PC-9 (cell line): ENCODE results near the gene DNAJC12. TPM values are rescaled to one million over a fixed set of nuclear protein-coding genes. Genes with fewer than 3 reads are reported as not detected.

Experiments
- BruUV-seq: library from RNA; stranded (reverse); fragments of 400-500 nt; replicated peaks from 2 replicates; lab custom pipeline; 2021; lab: Mats Ljungman, UMichigan
- CTCF ChIA-PET: fragments of 300-600 bp; sonication (Branson Sonifier 250); formaldehyde crosslinking; loops from one replicate; lab custom pipeline; 2022; ENCODE audit warnings: antibody characterized with exemption; lab: Charles Lee
- POLR2A ChIA-PET: fragments of 300-600 bp; sonication (Branson Sonifier 250); formaldehyde crosslinking; loops from one replicate; lab custom pipeline; 2022; ENCODE audit warnings: antibody characterized with exemption; ENCODE audit not compliant: unreplicated experiment; lab: Charles Lee
- DNase-seq, 2 experiments: peaks; one replicate each; pipeline versions ENCODE4 v3.0.0 to v3.0.0-alpha.2; 2015 to 2022; ENCODE audit warnings: mixed read lengths in 1 of 2
- H2AFZ ChIP-seq: fragments of 200-600 bp; sonication (generic); 2 replicates; pipeline ENCODE4 v1.8.1; 2017; ENCODE audit warnings: antibody characterized with exemption
- H3F3A ChIP-seq: fragments of 200-600 bp; sonication (generic); 2 replicates; pipeline ENCODE4 v1.8.1; 2017; ENCODE audit warnings: antibody characterized with exemption, mild to moderate bottlenecking, low read depth; ENCODE audit not compliant: insufficient read depth
- H3K27ac ChIP-seq: fragments of 200-600 bp; sonication (generic); 2 replicates; pipeline ENCODE4 v1.6.1; 2016; ENCODE audit warnings: mixed run types
- H3K27me3 ChIP-seq: fragments of 200-600 bp; sonication (generic); 2 replicates; pipeline ENCODE4 v1.6.1; 2016; ENCODE audit warnings: low read depth, mixed run types; ENCODE audit not compliant: insufficient read depth
- H3K36me3 ChIP-seq: fragments of 200-600 bp; sonication (generic); 2 replicates; pipeline ENCODE4 v1.6.1; 2016; ENCODE audit warnings: low read depth, mixed run types
- H3K4me1 ChIP-seq: fragments of 200-600 bp; sonication (generic); replicated peaks from 2 replicates; pipeline ENCODE4 v1.6.1; 2016; ENCODE audit warnings: mixed run types; ENCODE audit not compliant: insufficient read depth
- H3K4me2 ChIP-seq: fragments of 200-600 bp; sonication (generic); 2 replicates; pipeline ENCODE4 v1.6.1; 2017; ENCODE audit warnings: mixed run types
- H3K4me3 ChIP-seq: fragments of 200-600 bp; sonication (generic); 2 replicates; pipeline ENCODE4 v1.6.1; 2016; ENCODE audit warnings: mixed run types
- H3K79me2 ChIP-seq: fragments of 200-600 bp; sonication (generic); 2 replicates; pipeline ENCODE4 v1.6.1; 2017; ENCODE audit warnings: low read depth, mixed run types
- H3K9me2 ChIP-seq: fragments of 200-600 bp; sonication (generic); 2 replicates; pipeline ENCODE4 v1.8.1; 2017; ENCODE audit warnings: mild to moderate bottlenecking; ENCODE audit not compliant: insufficient read depth
- H3K9me3 ChIP-seq: fragments of 200-600 bp; sonication (generic); 2 replicates; pipeline ENCODE4 v1.8.1; 2016; ENCODE audit warnings: low read depth; ENCODE audit not compliant: insufficient read depth
- H4K20me1 ChIP-seq: fragments of 200-600 bp; sonication (generic); 2 replicates; pipeline ENCODE4 v1.8.1; 2017; ENCODE audit not compliant: insufficient read depth
- EZH2 ChIP-seq: fragments of 200-600 bp; sonication (generic); IDR thresholded peaks from 2 replicates; pipeline ENCODE4 v1.8.0; 2017; ENCODE audit warnings: antibody characterized with exemption, low read depth
- intact Hi-C: fragments of 100-400 bp; cut with micrococcal nuclease; formaldehyde crosslinking; loops from one replicate; pipeline ENCODE4 v1.10.0; 2022; ENCODE audit not compliant: unreplicated experiment
- total RNA-seq: library from RNA; stranded (reverse); gene quantifications from 2 replicates; pipeline ENCODE4 v1.2.3, GENCODE V29; 2021
- TF ChIP-seq, protein P1 (sequence below): fragments of 200-600 bp; sonication (generic); conservative IDR thresholded peaks from 2 replicates; pipeline ENCODE4 v1.6.1; 2017; ENCODE audit warnings: mixed run types, antibody characterized with exemption, mild to moderate bottlenecking, moderate library complexity

The DNAJC12 gene
- total RNA-seq, 1 experiment from 2014 or later = 0.33 TPM

DNA sequence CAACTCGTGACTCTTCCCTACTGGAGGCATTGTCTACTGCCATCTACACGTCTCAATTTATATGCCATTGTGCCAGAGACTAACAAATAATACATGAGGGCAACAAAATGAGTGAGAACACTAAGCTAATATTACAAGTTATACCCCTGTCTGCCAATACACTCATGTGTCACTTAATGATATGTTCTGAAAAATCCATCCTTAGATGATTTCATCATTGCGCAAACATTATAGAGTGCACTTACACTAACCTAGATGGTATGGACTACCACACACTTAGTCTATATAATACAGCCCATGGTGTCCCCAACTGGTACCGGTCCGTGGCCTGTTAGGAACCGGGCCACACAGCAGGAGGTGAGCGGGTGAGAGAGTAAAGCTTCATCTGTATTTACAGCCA, 77.7 kb downstream of the DNAJC12 start:
- H3K4me2 ChIP-seq = no peak overlapping the region
- H3K27ac ChIP-seq = no peak overlapping the region
- no peak overlapping the region for H2AFZ ChIP-seq
- BruUV-seq = no TSS peak
- H4K20me1 ChIP-seq = no peaks in the 10 kb centered on the region
- no peaks in the 10 kb centered on the region for H3K79me2 ChIP-seq
- TF ChIP-seq, protein P1, sequence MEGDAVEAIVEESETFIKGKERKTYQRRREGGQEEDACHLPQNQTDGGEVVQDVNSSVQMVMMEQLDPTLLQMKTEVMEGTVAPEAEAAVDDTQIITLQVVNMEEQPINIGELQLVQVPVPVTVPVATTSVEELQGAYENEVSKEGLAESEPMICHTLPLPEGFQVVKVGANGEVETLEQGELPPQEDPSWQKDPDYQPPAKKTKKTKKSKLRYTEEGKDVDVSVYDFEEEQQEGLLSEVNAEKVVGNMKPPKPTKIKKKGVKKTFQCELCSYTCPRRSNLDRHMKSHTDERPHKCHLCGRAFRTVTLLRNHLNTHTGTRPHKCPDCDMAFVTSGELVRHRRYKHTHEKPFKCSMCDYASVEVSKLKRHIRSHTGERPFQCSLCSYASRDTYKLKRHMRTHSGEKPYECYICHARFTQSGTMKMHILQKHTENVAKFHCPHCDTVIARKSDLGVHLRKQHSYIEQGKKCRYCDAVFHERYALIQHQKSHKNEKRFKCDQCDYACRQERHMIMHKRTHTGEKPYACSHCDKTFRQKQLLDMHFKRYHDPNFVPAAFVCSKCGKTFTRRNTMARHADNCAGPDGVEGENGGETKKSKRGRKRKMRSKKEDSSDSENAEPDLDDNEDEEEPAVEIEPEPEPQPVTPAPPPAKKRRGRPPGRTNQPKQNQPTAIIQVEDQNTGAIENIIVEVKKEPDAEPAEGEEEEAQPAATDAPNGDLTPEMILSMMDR = no peak
- no peak for TF ChIP-seq EZH2
- H3K36me3 ChIP-seq = no peaks in the 10 kb centered on the region
- no peak for DNase-seq
- no peak overlapping the region for H3K4me3 ChIP-seq
- intact Hi-C loops = no loop called here
- CTCF ChIA-PET = interaction anchor here (0.5 kb wide), 1 partner anchor 18 kb away, joined by 9 read pairs; no protein-coding TSS in a partner anchor
- 0 out of 2 replicates have a peak, but pooled peaks cover 4% of the 10 kb centered on the region for H3K4me1 ChIP-seq
- H3F3A ChIP-seq = peaks cover 9% of the 10 kb centered on the region; the same call in 1 of the 2 replicates
- POLR2A ChIA-PET = no interaction called here
- no peaks in the 10 kb centered on the region for H3K9me3 ChIP-seq
- peaks cover 14% of the 10 kb centered on the region; the same call in 1 of the 2 replicates for H3K27me3 ChIP-seq
- H3K9me2 ChIP-seq = no peaks in the 10 kb centered on the region

Other genes with a start within 250 kb of the DNAJC12 start
- not detected in 2 replicates for gene CTNNA3, start 142.0 kb downstream of the DNAJC12 start, total RNA-seq
- 15.8 and 17.2 TPM in 2 replicates for gene SIRT1, start 46.5 kb upstream of the DNAJC12 start, total RNA-seq
- 115 and 116 TPM in 2 replicates for gene HERC4, start 237.1 kb upstream of the DNAJC12 start, total RNA-seq